ENCODE data around the gene SZRD1.

Gene SZRD1

DNA sequence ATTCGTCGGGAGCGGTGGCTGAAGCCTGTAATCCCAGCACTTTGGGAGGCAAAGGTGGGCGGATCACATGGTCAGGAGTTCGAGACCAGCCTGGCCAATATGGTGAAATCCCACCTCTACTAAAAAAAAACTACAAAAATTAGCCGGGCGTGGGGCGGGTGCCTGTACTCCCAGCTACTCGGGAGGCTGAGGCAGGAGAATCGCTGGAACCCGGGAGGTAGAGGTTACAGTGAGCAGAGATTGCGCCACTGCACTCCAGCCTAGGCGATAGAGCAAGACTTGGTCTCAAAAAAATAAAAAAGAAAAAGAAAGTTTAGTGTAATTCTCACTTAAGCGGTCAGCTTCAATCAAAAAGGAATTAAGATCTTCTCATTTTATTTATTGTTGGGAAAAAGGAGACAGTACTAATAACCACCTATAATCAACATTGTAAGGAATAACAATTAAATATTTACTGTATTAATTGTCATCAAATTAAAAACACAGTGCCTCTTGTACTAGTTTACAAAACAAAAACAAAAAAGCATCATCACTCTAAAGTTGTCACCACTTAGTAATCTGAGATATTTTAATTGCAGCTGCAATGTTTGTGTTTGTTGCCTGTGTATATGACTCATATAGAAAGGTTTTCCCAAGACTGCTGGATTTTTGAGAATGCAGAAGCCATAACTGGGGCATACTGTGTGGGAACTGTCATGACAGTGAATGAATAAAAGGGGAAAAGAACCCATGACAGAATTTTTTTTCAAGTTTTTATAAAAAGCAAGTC lies 18.4 kb upstream of the SZRD1 start:
- no peak for DNase-seq
- Histone ChIP-seq H3K9me3 (no peaks in the 10 kb centered on the region), H3K27me3 (no peaks in the 10 kb centered on the region), H3K36me3 (no peaks in the 10 kb centered on the region), H3K4me3 (peak overlapping the region in 1 of 2 donors; percentile 68), H3K4me1 (peaks cover 0 to 64% (median 20%) of the 10 kb centered on the region in 4 donors), H3K27ac (peak overlapping the region; percentile 16 to 87)
- TF ChIP-seq, protein P1, sequence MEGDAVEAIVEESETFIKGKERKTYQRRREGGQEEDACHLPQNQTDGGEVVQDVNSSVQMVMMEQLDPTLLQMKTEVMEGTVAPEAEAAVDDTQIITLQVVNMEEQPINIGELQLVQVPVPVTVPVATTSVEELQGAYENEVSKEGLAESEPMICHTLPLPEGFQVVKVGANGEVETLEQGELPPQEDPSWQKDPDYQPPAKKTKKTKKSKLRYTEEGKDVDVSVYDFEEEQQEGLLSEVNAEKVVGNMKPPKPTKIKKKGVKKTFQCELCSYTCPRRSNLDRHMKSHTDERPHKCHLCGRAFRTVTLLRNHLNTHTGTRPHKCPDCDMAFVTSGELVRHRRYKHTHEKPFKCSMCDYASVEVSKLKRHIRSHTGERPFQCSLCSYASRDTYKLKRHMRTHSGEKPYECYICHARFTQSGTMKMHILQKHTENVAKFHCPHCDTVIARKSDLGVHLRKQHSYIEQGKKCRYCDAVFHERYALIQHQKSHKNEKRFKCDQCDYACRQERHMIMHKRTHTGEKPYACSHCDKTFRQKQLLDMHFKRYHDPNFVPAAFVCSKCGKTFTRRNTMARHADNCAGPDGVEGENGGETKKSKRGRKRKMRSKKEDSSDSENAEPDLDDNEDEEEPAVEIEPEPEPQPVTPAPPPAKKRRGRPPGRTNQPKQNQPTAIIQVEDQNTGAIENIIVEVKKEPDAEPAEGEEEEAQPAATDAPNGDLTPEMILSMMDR (IDR thresholded peaks at IDR 0.05): no peak
- intact Hi-C loops (cut with DNase I; ENCODE audit: low total_unique reads): no loop called here

DNA sequence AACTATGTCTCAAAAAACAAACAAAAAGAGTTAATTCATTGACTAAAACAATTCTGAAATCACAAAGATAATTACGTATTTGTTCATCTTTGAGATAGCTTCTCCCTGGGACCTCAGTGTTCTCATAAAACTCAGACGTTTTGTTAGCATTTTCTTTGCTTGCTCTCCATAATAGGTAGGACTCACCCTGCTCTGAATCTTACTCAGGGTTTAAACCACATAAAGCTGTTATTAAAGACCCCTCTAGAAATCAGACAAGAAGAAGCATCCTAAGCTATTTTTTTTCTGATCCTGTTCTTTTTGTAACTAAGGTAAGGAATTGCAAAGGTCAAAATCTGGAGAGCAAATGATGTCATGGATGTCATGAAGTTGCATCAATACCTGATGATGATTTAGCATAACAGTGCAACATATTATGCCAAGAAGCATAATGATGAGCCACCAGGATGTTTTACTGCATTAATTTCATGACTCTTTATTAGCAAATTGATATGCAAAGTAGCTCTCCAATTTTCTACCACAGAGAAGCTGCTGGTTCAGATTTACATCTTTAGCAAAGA lies 17.1 kb upstream of the SZRD1 start:
- intact Hi-C loops (cut with DNase I; ENCODE audit: low total_unique reads): loop anchor here (5.0 to 10.0 kb wide), 2 partner anchors 55 to 103 kb away; no protein-coding TSS in a partner anchor
- Histone ChIP-seq H3K4me1 (peaks cover 0 to 70% (median 23%) of the 10 kb centered on the region in 4 donors), H3K36me3 (no peaks in the 10 kb centered on the region), H3K4me3 (peak overlapping the region; percentile 68 to 86), H3K9me3 (no peaks in the 10 kb centered on the region), H3K27me3 (no peaks in the 10 kb centered on the region), H3K27ac (peak overlapping the region; percentile 87 to 91)
- TF ChIP-seq, protein P1 (IDR thresholded peaks at IDR 0.05): no peak
- no peak for DNase-seq

DNA sequence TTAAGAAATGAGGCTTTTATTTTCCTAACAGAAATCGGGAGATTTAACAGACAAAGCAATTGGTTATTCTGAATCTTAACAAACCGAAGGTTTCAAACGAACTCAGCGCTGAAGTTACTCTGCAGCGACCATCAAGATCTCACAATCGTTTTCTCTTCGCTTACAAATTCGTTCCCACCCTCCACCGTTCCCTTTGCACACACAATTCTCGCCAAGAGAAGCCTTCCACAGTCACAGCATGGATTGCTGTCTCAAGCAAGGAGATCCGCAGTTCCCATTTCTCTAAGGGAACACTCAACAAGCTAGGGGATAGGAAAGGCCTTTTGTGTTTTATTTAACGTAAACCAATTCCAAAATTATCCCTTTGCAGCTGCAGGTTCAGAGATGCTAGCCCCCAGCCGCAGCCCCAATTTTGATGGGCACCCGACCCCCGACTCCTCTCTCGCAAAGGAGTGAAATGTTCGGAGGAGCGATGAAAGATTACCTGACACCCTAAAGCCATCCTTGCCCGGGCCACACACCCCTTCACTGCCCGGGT lies 15.5 kb upstream of the SZRD1 start:
- TF ChIP-seq, protein P1 (IDR thresholded peaks at IDR 0.05): no peak
- Histone ChIP-seq H3K9me3 (no peaks in the 10 kb centered on the region), H3K36me3 (no peaks in the 10 kb centered on the region), H3K27me3 (no peaks in the 10 kb centered on the region), H3K4me1 (peaks cover 0 to 59% (median 23%) of the 10 kb centered on the region in 4 donors), H3K27ac (peak overlapping the region; percentile 87 to 91), H3K4me3 (peak overlapping the region; percentile 68 to 86)
- intact Hi-C loops (cut with DNase I; ENCODE audit: low total_unique reads): loop anchor here (5.0 to 10.0 kb wide), 2 partner anchors 57 to 104 kb away; no protein-coding TSS in a partner anchor
- DNase-seq: peak; percentile 18 to 60

- Histone ChIP-seq H3K27ac (peak within 1 kb of the TSS; percentile 87 to 91), H3K4me3 (peak within 1 kb of the TSS; percentile 68 to 86), H3K9me3 (no peaks in the 10 kb centered on the region), H3K27me3 (no peaks in the 10 kb centered on the region), H3K4me1 (peaks cover 0 to 54% (median 23%) of the 10 kb centered on the region in 4 donors), H3K36me3 (no peaks in the 10 kb centered on the region)
- TF ChIP-seq, protein P1 (IDR thresholded peaks at IDR 0.05): peak; percentile 21 to 39
- intact Hi-C loops (cut with DNase I; ENCODE audit: low total_unique reads): loop anchor here (5.0 to 10.0 kb wide), 2 partner anchors 57 to 105 kb away; no protein-coding TSS in a partner anchor
- peak; percentile 89 to 95 for DNase-seq
Measured at GRCh38 chr1:16351994-16352841, 14.8 kb upstream of the SZRD1 start, which contains the start of gene FBXO42. Gene FBXO42, minus strand, starts transcription at chr1:16352480. Its CDS starts 37,062 bp downstream, at chr1:16315418.
